ENCODE results near the gene SLC41A3. TPM values are rescaled to one million over a fixed set of nuclear protein-coding genes. Genes with fewer than 3 reads are reported as not detected.
"Not testable (repeated sequence)": the region's sequence is repeated elsewhere in the genome, so short reads cannot be mapped to it uniquely, and the experiment has no call there.

The SLC41A3 gene
- total RNA-seq, 2 experiments from 2014 or later = 22.5 to 23.8 TPM

DNA sequence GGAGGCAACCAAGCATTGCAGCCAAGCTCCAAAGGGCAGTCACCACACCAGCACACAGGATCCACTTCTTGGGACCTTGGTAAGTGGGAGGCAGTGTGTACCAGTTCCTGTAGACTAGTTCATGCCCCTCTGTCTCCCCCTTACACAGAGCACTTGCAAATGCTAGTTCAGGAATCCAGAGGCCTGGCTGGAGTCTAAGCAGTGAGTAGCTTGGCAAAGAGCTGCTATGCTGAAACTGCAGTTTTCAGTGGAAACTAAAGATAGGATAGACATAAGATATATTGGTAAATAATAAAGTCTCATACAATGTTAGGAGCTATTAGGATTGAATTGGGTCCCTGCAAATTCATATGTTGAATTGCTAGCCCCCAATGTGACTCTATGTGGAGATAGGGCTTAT, 13.9 kb upstream of the SLC41A3 start:
- Mint-ChIP-seq H3K9me3 (ENCODE audit: low read depth) (peaks cover 7% of the 10 kb centered on the region), H3K4me1 (peaks cover 5% of the 10 kb centered on the region), H3K4me3 (no peak overlapping the region), H3K27ac (no peak overlapping the region), H3K36me3 (no peaks in the 10 kb centered on the region), H3K27me3 (no peaks in the 10 kb centered on the region)
- DNase-seq = no peak
- ATAC-seq = no peak
- CTCF ChIA-PET = no interaction called here

DNA sequence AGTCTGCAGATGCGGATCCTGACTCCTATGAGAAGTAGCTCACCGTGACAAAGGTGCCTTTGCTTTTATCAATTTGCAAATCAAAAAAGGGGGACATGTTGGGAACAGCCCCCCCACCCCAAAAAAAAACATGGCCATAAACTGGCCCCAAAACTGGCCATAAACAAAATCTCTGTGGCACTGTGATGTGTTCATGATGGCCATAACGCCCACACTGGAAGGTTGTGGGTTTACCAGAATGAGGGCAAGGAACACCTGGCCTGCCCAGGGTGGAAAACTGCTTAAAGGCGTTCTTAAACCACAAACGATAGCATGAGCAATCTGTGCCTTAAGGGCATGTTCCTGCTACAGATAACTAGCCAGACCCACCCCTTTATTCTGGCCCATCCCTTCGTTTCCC, 12.3 kb upstream of the SLC41A3 start:
- H3K4me1 Mint-ChIP-seq; CTCF ChIA-PET; DNase-seq; H3K4me3 Mint-ChIP-seq; H3K9me3 Mint-ChIP-seq (ENCODE audit: low read depth); H3K27me3 Mint-ChIP-seq; ATAC-seq; H3K36me3 Mint-ChIP-seq; H3K27ac Mint-ChIP-seq: not testable (repeated sequence)

DNA sequence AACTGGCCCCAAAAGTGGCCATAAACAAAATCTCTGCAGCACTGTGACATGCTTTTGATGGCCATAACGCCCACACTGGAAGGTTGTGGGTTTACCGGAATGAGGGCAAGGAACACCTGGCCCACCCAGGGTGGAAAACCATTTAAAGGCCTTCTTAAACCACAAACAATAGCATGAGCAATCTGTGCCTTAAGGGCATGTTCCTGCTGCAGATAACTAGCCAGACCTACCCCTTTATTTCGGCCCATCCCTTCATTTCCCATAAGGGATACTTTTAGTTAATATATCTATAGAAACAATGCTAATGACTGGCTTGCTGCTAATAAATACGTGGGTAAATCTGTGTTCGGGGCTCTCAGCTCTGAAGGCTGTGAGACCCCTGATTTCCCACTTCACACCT, 8.2 kb upstream of the SLC41A3 start:
- H3K4me1 Mint-ChIP-seq, H3K27me3 Mint-ChIP-seq, H3K27ac Mint-ChIP-seq, ATAC-seq, DNase-seq, CTCF ChIA-PET, H3K36me3 Mint-ChIP-seq, H3K4me3 Mint-ChIP-seq: not testable (repeated sequence)
- H3K9me3 Mint-ChIP-seq (ENCODE audit: low read depth) = peaks cover 17% of the 10 kb centered on the region

DNA sequence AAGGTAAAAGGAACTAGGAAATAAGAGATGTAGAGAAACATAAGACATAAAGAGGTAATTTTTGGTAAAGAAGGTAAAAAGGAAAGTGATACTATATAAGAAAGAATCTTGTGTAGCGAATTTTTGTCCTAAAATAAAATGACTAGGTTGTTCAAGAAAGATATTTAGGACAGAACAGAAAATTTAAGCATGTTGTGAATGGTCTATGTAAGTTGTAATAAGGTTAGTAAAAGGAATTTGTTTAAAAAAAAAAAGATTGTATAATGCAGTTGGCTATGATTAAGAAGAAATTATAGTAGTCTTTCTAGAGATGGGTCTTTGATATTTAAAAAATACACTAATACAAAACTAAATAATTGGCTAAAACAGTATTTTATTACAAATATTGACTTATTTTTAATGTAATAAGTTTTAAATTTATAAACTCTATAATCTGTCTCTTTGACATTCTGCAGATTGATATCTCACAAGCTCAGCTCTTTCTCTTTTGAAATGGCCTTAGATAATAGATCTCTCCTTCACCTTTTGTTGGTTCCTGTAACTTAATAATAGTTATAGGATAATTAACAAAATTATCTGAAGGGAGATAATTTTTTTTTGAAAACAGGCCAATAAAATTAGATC, 3.7 kb upstream of the SLC41A3 start:
- no peak for ATAC-seq
- no peak for DNase-seq
- Mint-ChIP-seq H3K4me1 (peaks cover 21% of the 10 kb centered on the region), H3K9me3 (ENCODE audit: low read depth) (peaks cover 11% of the 10 kb centered on the region), H3K36me3 (peaks cover 10% of the 10 kb centered on the region), H3K27me3 (peaks cover 3% of the 10 kb centered on the region), H3K27ac (no peak overlapping the region), H3K4me3 (no peak overlapping the region)
- CTCF ChIA-PET = interaction anchor here (1.5 to 1.6 kb wide), 2 partner anchors 12 kb away, joined by 3 read pairs; no protein-coding TSS in a partner anchor

DNA sequence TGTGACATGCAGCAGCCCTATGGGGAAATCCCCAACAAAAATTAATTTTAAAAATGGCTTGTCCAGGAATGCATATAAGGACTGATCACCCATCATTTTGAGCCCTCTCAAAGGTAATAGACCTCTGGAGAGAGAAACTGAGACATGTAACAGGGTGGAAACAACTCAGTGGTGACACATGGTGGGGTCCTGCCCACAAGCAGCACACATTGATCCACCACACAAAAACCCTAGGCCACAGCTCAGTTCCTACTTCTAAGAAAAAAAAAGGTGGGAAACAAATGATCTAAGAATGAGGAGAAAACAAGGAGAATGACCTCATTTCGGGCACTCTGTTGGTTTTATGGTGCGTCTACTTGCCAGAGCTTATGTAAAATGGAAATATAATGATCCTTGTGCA, 1.9 kb upstream of the SLC41A3 start:
- CTCF ChIA-PET = no interaction called here
- H3K27ac Mint-ChIP-seq = peak overlapping the region; percentile 11
- DNase-seq = peak; percentile 44
- peaks cover 21% of the 10 kb centered on the region for H3K4me1 Mint-ChIP-seq
- peaks cover 4% of the 10 kb centered on the region for H3K9me3 Mint-ChIP-seq (ENCODE audit: low read depth)
- peaks cover 3% of the 10 kb centered on the region for H3K27me3 Mint-ChIP-seq
- H3K36me3 Mint-ChIP-seq = peaks cover 12% of the 10 kb centered on the region
- ATAC-seq = no peak
- H3K4me3 Mint-ChIP-seq = no peak overlapping the region

DNA sequence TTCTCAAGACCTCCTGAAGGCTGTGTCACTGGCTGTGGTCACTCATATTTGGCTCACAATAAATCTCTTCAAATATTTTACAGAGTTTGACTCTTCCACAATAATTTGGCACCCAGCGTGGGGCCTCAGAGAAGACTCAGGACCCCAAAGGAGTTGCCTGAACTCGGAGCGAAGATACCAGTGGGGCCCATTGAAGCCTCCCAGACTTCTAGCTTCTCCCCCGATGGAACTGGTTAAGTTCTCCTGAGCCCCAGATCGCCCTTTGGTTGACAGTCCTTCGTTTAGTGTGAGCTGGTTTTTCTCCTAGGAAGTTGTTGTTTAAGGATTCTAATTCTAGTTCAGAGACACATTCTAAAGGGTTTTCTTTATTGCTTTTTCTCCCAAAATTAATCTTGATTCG, 1.4 kb upstream of the SLC41A3 start:
- Mint-ChIP-seq H3K9me3 (ENCODE audit: low read depth) (peaks cover 3% of the 10 kb centered on the region), H3K27ac (no peak overlapping the region)
- CTCF ChIA-PET = no interaction called here

DNA sequence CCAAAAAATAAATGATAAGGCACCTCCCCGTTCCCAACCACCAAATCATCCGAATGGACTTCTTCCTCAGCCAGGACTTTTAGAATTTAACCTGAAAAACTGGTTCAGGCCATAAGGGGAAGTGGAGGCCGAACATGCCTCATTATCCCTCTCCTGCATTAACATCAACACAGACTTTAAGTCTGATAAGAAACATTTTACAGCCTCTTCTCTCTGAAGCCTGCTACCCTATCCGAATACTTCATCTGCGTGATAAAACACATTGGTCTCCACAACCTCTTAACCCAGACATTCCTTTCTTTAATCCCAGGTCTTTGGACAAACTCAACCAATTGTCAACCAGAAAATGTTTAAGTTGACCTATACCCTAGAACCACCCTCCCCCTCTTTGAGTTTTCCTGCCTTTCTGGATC, 850 bp upstream of the SLC41A3 start:
- CTCF ChIA-PET = interaction anchor here (1.0 to 1.1 kb wide), 3 partner anchors 11 to 94 kb away, joined by 3 to 4 read pairs (median 4); no protein-coding TSS in a partner anchor

More for the DNA sequence above, 1.4 kb upstream of the SLC41A3 start:
- peaks cover 3% of the 10 kb centered on the region for H3K27me3 Mint-ChIP-seq
- H3K4me1 Mint-ChIP-seq = peaks cover 21% of the 10 kb centered on the region
- ATAC-seq = no peak
- H3K36me3 Mint-ChIP-seq = peaks cover 12% of the 10 kb centered on the region
- H3K4me3 Mint-ChIP-seq = peak overlapping the region; percentile 42
- DNase-seq = peak; percentile 39

DNA sequence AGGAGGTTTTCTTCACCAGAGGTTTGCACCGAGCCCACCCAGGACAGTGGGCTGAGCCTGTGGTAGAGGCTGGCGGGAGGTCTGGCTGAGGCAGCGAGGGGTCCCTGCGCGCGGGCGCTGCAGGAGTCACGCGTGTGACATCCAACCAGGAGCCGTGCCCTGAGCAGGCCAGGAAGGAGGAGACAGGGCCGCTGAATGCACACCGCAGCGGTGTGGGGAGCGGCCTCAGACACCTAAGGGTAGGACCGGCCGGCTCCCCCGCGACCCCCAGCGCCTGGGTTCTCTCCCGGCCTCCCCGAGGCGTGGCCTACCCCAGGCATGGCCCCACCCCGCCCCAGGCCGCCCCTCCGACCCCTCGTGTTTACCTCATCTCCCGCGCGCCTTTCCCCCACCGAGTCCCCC, 412 bp downstream of the SLC41A3 start:
- H3K4me3 Mint-ChIP-seq = peak overlapping the region; percentile 75
- H3K4me1 Mint-ChIP-seq = peaks cover 21% of the 10 kb centered on the region
- peak overlapping the region; percentile 82 for H3K27ac Mint-ChIP-seq
- CTCF ChIA-PET = interaction anchor here (1.1 kb wide), 2 partner anchors 10 to 11 kb away, joined by 3 to 4 read pairs; no protein-coding TSS in a partner anchor
- ATAC-seq (peak; percentile 67), DNase-seq (peak; percentile 71)
- H3K36me3 Mint-ChIP-seq = peaks cover 11% of the 10 kb centered on the region
- no peaks in the 10 kb centered on the region for H3K27me3 Mint-ChIP-seq
- H3K9me3 Mint-ChIP-seq (ENCODE audit: low read depth) = peaks cover 3% of the 10 kb centered on the region

More for the DNA sequence above, 850 bp upstream of the SLC41A3 start:
- Mint-ChIP-seq H3K4me1 (peaks cover 21% of the 10 kb centered on the region), H3K9me3 (ENCODE audit: low read depth) (peaks cover 3% of the 10 kb centered on the region), H3K4me3 (peak overlapping the region; percentile 42), H3K27me3 (peaks cover 2% of the 10 kb centered on the region), H3K36me3 (peaks cover 12% of the 10 kb centered on the region), H3K27ac (no peak overlapping the region)
- DNase-seq (no peak), ATAC-seq (no peak)

DNA sequence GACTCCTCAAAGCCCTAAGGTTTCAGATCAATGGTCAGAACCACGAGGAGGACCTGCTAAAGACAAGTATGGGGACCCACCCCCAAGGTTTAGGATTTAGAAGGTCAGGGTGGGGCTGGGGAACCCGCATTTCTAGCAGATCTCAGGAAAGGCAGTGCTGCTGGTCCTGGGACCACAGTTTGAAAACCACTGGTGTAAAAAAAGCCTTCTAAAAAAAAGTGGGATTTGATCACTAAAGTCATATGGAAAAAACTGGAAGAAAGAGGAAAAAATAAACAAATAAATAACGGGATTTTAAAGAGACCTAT, 832 bp downstream of the SLC41A3 start:
- H3K27me3 Mint-ChIP-seq = no peaks in the 10 kb centered on the region
- ATAC-seq = no peak
- H3K9me3 Mint-ChIP-seq (ENCODE audit: low read depth) = peaks cover 3% of the 10 kb centered on the region
- peak overlapping the region; percentile 82 for H3K27ac Mint-ChIP-seq
- peak overlapping the region; percentile 75 for H3K4me3 Mint-ChIP-seq
- peaks cover 11% of the 10 kb centered on the region for H3K36me3 Mint-ChIP-seq
- CTCF ChIA-PET = no interaction called here
- no peak for DNase-seq
- peaks cover 21% of the 10 kb centered on the region for H3K4me1 Mint-ChIP-seq

DNA sequence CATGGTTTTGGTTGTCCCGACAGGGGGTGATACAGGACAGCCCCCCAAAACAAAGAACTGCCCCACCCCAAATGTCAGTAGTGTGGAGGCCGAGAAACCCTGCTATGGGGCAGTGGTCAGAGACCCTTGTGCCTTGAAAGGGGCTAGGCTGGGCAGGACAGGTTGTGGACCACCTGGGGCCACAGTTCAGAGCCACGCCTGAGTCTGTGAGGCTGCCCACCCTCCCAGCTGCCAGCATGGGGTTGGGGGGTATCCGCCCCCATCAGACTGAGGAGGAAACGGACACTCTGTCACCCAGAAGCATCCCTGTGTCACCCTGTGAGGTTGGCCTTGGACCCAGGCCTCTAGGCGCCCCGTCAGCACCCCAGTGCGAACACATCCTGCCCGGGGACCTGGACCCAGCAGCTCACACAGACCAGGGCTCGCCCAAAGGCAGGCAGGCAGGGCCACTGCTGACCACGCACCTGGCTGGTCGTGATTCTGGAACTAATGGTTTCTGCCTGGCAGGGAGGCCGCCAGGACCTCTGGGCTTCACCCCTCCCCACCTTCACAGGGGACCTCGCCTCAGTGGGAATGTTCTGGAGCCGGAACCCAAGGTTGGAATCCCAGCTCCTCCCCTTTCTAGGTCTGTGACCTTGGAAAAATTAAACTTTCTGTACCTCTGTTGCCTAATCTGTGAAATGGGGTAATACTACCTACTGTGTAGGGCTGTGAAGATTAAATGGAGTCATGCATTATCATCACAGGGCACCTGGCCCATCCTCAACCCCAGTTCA, 1.4 kb downstream of the SLC41A3 start:
- DNase-seq = peak; percentile 38
- Mint-ChIP-seq H3K27ac (peak overlapping the region; percentile 82), H3K27me3 (no peaks in the 10 kb centered on the region), H3K4me3 (peak overlapping the region; percentile 75), H3K9me3 (ENCODE audit: low read depth) (peaks cover 3% of the 10 kb centered on the region), H3K4me1 (peaks cover 21% of the 10 kb centered on the region), H3K36me3 (peaks cover 9% of the 10 kb centered on the region)
- CTCF ChIA-PET = no interaction called here
- no peak for ATAC-seq

DNA sequence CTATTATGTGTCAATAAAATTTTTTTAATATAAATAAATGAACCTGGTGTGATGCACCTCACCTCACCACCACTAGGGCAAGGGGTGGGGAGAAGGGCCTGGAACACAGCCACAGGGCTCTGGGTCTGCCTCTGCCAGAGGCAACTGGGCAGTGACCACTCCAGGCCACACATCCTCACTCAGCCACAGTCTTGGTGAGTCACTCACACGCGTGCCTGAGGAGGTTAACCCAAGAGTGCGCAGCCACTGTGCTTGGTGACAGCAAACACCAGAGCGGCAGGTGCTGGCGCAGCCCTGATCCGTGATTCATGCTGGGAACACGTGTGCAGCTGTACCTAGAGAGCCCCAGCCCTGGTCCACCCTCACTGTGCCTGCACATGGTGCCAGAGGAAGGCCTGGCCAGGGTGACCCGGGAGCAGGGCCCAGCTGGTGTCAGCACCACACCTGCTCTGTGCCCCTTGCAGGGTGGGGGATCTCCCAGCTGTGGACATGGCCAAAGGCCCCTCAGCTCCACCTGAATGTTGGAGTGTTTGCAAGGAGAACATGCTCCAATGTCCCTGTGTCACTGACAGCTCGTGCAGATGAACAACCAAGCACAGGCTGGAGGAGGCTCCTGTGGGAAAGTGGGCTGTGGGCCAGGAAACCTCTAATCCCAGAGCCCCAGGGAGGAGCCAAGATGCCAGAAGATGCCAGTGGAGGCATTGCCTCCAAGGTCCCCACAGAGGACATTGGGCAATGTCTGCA, 2.1 kb downstream of the SLC41A3 start:
- Mint-ChIP-seq H3K4me1 (peaks cover 21% of the 10 kb centered on the region), H3K27me3 (no peaks in the 10 kb centered on the region), H3K27ac (no peak overlapping the region), H3K9me3 (ENCODE audit: low read depth) (no peaks in the 10 kb centered on the region), H3K4me3 (no peak overlapping the region), H3K36me3 (peaks cover 7% of the 10 kb centered on the region)
- DNase-seq (peak; percentile 41), ATAC-seq (no peak)
- CTCF ChIA-PET = no interaction called here

DNA sequence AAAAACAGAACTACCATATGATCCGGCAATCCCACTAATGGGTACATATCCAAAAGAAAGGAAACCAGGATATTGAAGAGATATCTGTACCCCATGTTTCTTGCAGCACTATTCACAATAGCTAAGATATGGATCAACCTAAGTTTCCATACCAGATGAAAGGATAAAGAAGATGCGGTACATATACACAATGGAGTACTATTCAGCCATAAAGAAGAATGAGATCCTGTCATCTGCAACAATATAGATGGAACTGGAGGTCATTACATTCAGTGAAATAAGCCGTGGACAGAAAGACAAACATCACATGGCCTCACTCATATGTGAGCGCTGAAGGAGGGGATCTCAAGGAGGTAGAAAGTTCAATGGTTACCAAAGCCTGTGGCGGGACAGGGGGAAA, 3.0 kb downstream of the SLC41A3 start:
- Mint-ChIP-seq H3K4me1 (peaks cover 19% of the 10 kb centered on the region), H3K27ac (no peak overlapping the region), H3K4me3 (peak overlapping the region; percentile 5), H3K9me3 (ENCODE audit: low read depth) (no peaks in the 10 kb centered on the region), H3K27me3 (no peaks in the 10 kb centered on the region), H3K36me3 (peaks cover 6% of the 10 kb centered on the region)
- CTCF ChIA-PET = interaction anchor here (0.9 kb wide), 1 partner anchor 1685 kb away, joined by 3 read pairs; no protein-coding TSS in a partner anchor
- ATAC-seq (no peak), DNase-seq (no peak)

DNA sequence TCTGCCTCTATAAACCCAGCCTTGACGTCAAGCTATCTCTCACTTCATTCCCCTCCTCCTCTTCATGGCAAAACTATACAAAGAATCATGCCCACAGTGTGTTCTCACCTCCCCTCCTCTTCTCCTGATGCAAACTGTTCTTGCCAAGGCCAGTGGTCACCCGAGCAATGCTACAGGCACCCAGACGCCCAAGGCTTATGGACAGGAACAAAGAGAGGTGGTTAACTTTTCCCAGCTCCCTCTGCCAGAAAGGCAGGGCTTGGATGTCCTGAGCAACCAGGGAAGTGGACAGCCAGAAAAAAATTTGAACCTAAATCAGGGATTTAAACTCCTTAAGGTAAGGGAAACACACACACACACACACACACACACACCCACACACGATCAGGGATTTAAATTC, 5.1 kb downstream of the SLC41A3 start:
- CTCF ChIA-PET = no interaction called here

More for the DNA sequence above, 5.1 kb downstream of the SLC41A3 start:
- H3K27me3 Mint-ChIP-seq = no peaks in the 10 kb centered on the region
- H3K4me1 Mint-ChIP-seq = peaks cover 5% of the 10 kb centered on the region
- DNase-seq = no peak
- no peak overlapping the region for H3K27ac Mint-ChIP-seq
- H3K36me3 Mint-ChIP-seq = peaks cover 4% of the 10 kb centered on the region
- peaks cover 3% of the 10 kb centered on the region for H3K9me3 Mint-ChIP-seq (ENCODE audit: low read depth)
- no peak for ATAC-seq
- no peak overlapping the region for H3K4me3 Mint-ChIP-seq

Data from activated CD8-positive, alpha-beta memory T cell treated with anti-CD3 and anti-CD28 coated beads, Interleukin-2, amount 10 ng/mL, durations not matched to agents 7 days and 5 days (primary cell).